Keratinocyte (primary cell): ENCODE data around the gene LSAMP. TPM values are rescaled to one million over a fixed set of nuclear protein-coding genes. Genes with fewer than 3 reads are reported as not detected.

Experiments used
- DNase-seq: peaks from one replicate; pipeline ENCODE4 v3.0.0-alpha.2; 2011; ENCODE audit warnings: low read depth, missing footprints, low spot score
- FAIRE-seq: peaks from 2 replicates; lab custom pipeline; 2011; peaks lifted over from hg19 to GRCh38; lab: Jason Lieb, UNC
- H2AFZ ChIP-seq: 2 replicates; pipeline ENCODE4 v1.6.0; 2012; ENCODE audit warnings: low read length, control low read depth, inconsistent platforms; ENCODE audit not compliant: control insufficient read depth
- H3K27ac ChIP-seq: 2 replicates; pipeline ENCODE4 v1.5.1; 2011; ENCODE audit warnings: low read length; ENCODE audit not compliant: control insufficient read depth, insufficient read depth
- H3K27me3 ChIP-seq: 3 replicates; pipeline ENCODE4 v1.6.0; 2011; ENCODE audit warnings: low read length; ENCODE audit not compliant: control insufficient read depth, insufficient read depth; ENCODE audit errors: extremely low read depth
- H3K36me3 ChIP-seq, 2 experiments: 2 replicates in 1 of 2; 3 replicates in 1 of 2; pipeline ENCODE4 v1.5.1; 2011; ENCODE audit warnings: low read length in 2 of 2, mild to moderate bottlenecking in 1 of 2; ENCODE audit not compliant: control insufficient read depth in 2 of 2, insufficient read depth in 2 of 2; ENCODE audit errors: extremely low read depth in 1 of 2
- H3K4me1 ChIP-seq: 3 replicates; pipeline ENCODE4 v1.5.1; 2011; ENCODE audit warnings: low read length; ENCODE audit not compliant: control insufficient read depth, insufficient read depth; ENCODE audit errors: extremely low read depth
- H3K4me2 ChIP-seq: 3 replicates; pipeline ENCODE4 v1.6.0; 2011; ENCODE audit warnings: low read depth, low read length; ENCODE audit not compliant: control insufficient read depth, insufficient read depth; ENCODE audit errors: extremely low read depth
- H3K4me3 ChIP-seq, 3 experiments: fragments of 200-600 bp in 1 of 3; sonication (generic) in 1 of 3; 2 replicates in 2 of 3; 3 replicates in 1 of 3; pipeline ENCODE4 v1.5.1; 2011 to 2016; ENCODE audit warnings: low read length in 3 of 3, mild to moderate bottlenecking in 3 of 3, control low read depth in 2 of 3, inconsistent platforms in 1 of 3, low read depth in 1 of 3, mixed read lengths in 1 of 3, mixed run types in 1 of 3, moderate library complexity in 1 of 3; ENCODE audit not compliant: control insufficient read depth in 2 of 3, insufficient read depth in 2 of 3; ENCODE audit errors: extremely low read depth in 1 of 3
- H3K79me2 ChIP-seq: 2 replicates; pipeline ENCODE4 v1.6.0; 2012; ENCODE audit warnings: low read length; ENCODE audit not compliant: control insufficient read depth, insufficient read depth
- H3K9ac ChIP-seq: 3 replicates; pipeline ENCODE4 v1.6.0; 2011; ENCODE audit warnings: low read length; ENCODE audit not compliant: control insufficient read depth, insufficient read depth; ENCODE audit errors: extremely low read depth
- H3K9me1 ChIP-seq: 3 replicates; pipeline ENCODE4 v1.6.0; 2011; ENCODE audit warnings: low read length; ENCODE audit not compliant: control insufficient read depth, insufficient read depth; ENCODE audit errors: extremely low read depth
- H3K9me3 ChIP-seq: 2 replicates; pipeline ENCODE4 v1.5.1; 2012; ENCODE audit warnings: low read depth, low read length; ENCODE audit not compliant: control insufficient read depth
- H4K20me1 ChIP-seq: 3 replicates; pipeline ENCODE4 v1.6.0; 2011; ENCODE audit warnings: low read length; ENCODE audit not compliant: control insufficient read depth, insufficient read depth; ENCODE audit errors: extremely low read depth
- CTCF ChIP-seq, 3 experiments: IDR thresholded peaks in 1 of 3; conservative IDR thresholded peaks in 1 of 3; optimal IDR thresholded peaks in 1 of 3; 2 replicates in 2 of 3; 3 replicates in 1 of 3; pipeline versions ENCODE3 to v1.5.1; 2011; ENCODE audit warnings: low read length in 3 of 3, mild to moderate bottlenecking in 3 of 3, moderate library complexity in 2 of 3, control low read depth in 1 of 3, inconsistent platforms in 1 of 3; ENCODE audit not compliant: insufficient read depth in 2 of 3; ENCODE audit errors: extremely low read depth in 1 of 3
- EZH2 ChIP-seq: IDR thresholded peaks from one replicate; pipeline ENCODE4 v1.6.1; 2012; ENCODE audit warnings: inconsistent platforms, mild to moderate bottlenecking, low read length, moderate library complexity
- dilution Hi-C: fragments of 300-500 bp; cut with MboI; formaldehyde crosslinking; loops from one replicate; pipeline ENCODE4 v1.7.0; 2020; ENCODE audit warnings: low sequenced_read_pairs; ENCODE audit not compliant: extremely low pct_ligation_motif_present
- polyA plus RNA-seq, 5 experiments: library from polyadenylated mRNA; depleted of rRNA in 3 of 5; stranded (reverse) in 3 of 5; stranded (forward) in 1 of 5; unstranded in 1 of 5; fragments of >200 nt; gene quantifications; 1 replicate in 1 of 5; 2 replicates in 3 of 5; 3 replicates in 1 of 5; pipeline versions ENCODE4 v1.2.1 to v1.2.3, GENCODE V29; 2011 to 2012; ENCODE audit warnings: missing spikeins in 2 of 5, low read depth in 1 of 5, low replicate concordance in 1 of 5

LSAMP gene
- polyA plus RNA-seq, 1 donor (not counting 4 experiments of a cell fraction or from before 2014, with no cell fraction given) = 0.12 TPM

GRCh38 chr3:115932807-115933206 is 512.5 kb downstream of the LSAMP start:
- no peaks in the 10 kb centered on the region for H3K36me3 ChIP-seq
- no peak overlapping the region for H3K9ac ChIP-seq
- H3K9me1 ChIP-seq = no peaks in the 10 kb centered on the region
- peaks cover 2% of the 10 kb centered on the region for H3K27me3 ChIP-seq
- H3K4me1 ChIP-seq = no peaks in the 10 kb centered on the region
- DNase-seq (no peak), FAIRE-seq (no peak)
- no peak overlapping the region for H3K27ac ChIP-seq
- no peak overlapping the region for H3K4me2 ChIP-seq
- no peaks in the 10 kb centered on the region for H4K20me1 ChIP-seq
- H3K79me2 ChIP-seq = no peaks in the 10 kb centered on the region
- dilution Hi-C loops = no loop called here
- no peaks in the 10 kb centered on the region for H3K9me3 ChIP-seq
- TF ChIP-seq CTCF (optimal IDR thresholded peaks at IDR 0.05 in 1 of 3, IDR thresholded peaks at IDR 0.05 in 1 of 3, conservative IDR thresholded peaks at IDR 0.05 in 1 of 3; ENCODE audit: extremely low read depth in 1 of 3, insufficient read depth in 2 of 3, low read length in 3 of 3) (no peak), EZH2 (no peak)
- no peak overlapping the region for H2AFZ ChIP-seq
- no peak overlapping the region for H3K4me3 ChIP-seq

- Histone ChIP-seq H3K9me3 (no peaks in the 10 kb centered on the region), H3K9ac (no peak overlapping the region), H3K79me2 (no peaks in the 10 kb centered on the region), H3K9me1 (no peaks in the 10 kb centered on the region), H3K4me3 (no peak overlapping the region), H4K20me1 (no peaks in the 10 kb centered on the region), H3K4me1 (no peaks in the 10 kb centered on the region), H3K4me2 (no peak overlapping the region), H3K27ac (no peak overlapping the region), H3K27me3 (peaks cover 2% of the 10 kb centered on the region), H2AFZ (no peak overlapping the region), H3K36me3 (no peaks in the 10 kb centered on the region)
- no peak for FAIRE-seq
- dilution Hi-C loops = no loop called here
- no peak for DNase-seq
- no peak for TF ChIP-seq CTCF (optimal IDR thresholded peaks at IDR 0.05 in 1 of 3, IDR thresholded peaks at IDR 0.05 in 1 of 3, conservative IDR thresholded peaks at IDR 0.05 in 1 of 3; ENCODE audit: extremely low read depth in 1 of 3, insufficient read depth in 2 of 3, low read length in 3 of 3)
- no peak for TF ChIP-seq EZH2
Observed at GRCh38 chr3:115931581-115931980, 513.7 kb downstream of the LSAMP start.
